HepG2 (cell line): ENCODE results near the gene OR2K2. TPM values are rescaled to one million over a fixed set of nuclear protein-coding genes. Genes with fewer than 3 reads are reported as not detected.

Experiments used
- AHDC1 ChIP-seq: sonication (generic); formaldehyde crosslinking; IDR thresholded peaks from 2 replicates; pipeline ENCODE4 v1.5.1; 2020; ENCODE audit warnings: mild to moderate bottlenecking, missing genetic modification reagents, borderline replicate concordance
- BCL6 ChIP-seq: IDR thresholded peaks from 2 replicates; pipeline ENCODE4 v1.6.1; 2016; ENCODE audit warnings: missing genetic modification reagents, missing compliant biosample characterization
- BORCS8-MEF2B ChIP-seq: sonication (generic); formaldehyde crosslinking; IDR thresholded peaks from 2 replicates; pipeline ENCODE4 v1.8.0; 2022; ENCODE audit warnings: mild to moderate bottlenecking, missing genetic modification reagents
- CEBPG ChIP-seq: IDR thresholded peaks from 2 replicates; pipeline ENCODE4 v1.6.1; 2016
- CREB3 ChIP-seq: sonication (generic); formaldehyde crosslinking; IDR thresholded peaks from 2 replicates; pipeline ENCODE4 v1.5.0; 2020; ENCODE audit warnings: missing genetic modification reagents
- HMGXB4 ChIP-seq, 2 experiments: sonication (generic) in 1 of 2; formaldehyde crosslinking in 1 of 2; IDR thresholded peaks; 2 replicates each; pipeline versions ENCODE4 v1.4.0 to v1.6.1; 2018 to 2020; ENCODE audit warnings: missing genetic modification reagents in 2 of 2, borderline replicate concordance in 1 of 2, low read depth in 1 of 2, mild to moderate bottlenecking in 1 of 2, missing biosample characterization in 1 of 2
- MIER3 ChIP-seq: IDR thresholded peaks from 2 replicates; pipeline ENCODE4 v1.6.1; 2016; ENCODE audit warnings: missing compliant biosample characterization, borderline replicate concordance
- NCOR1 ChIP-seq: fragments of 200-600 bp; sonication (generic); IDR thresholded peaks from 2 replicates; pipeline ENCODE4 v1.7.0; 2017; ENCODE audit warnings: antibody characterized with exemption, low read length, borderline replicate concordance
- NR2F6 ChIP-seq, 2 experiments: IDR thresholded peaks; 2 replicates each; pipeline ENCODE4 v1.6.1; 2016; ENCODE audit warnings: antibody characterized with exemption in 1 of 2, mild to moderate bottlenecking in 1 of 2
- SMARCC2 ChIP-seq: fragments of 450-650 bp; IDR thresholded peaks from 2 replicates; pipeline ENCODE4 v1.6.1; 2017; ENCODE audit warnings: antibody characterized with exemption, mild to moderate bottlenecking
- ZNF652 ChIP-seq: IDR thresholded peaks from 2 replicates; pipeline ENCODE4 v1.6.1; 2016; ENCODE audit warnings: low read depth, borderline replicate concordance
- ZNF660 ChIP-seq: sonication (generic); formaldehyde crosslinking; IDR thresholded peaks from 2 replicates; pipeline ENCODE4 v1.5.1; 2020; ENCODE audit warnings: mild to moderate bottlenecking, low read depth, missing genetic modification reagents, borderline replicate concordance
- polyA plus RNA-seq, 8 experiments: library from polyadenylated mRNA; depleted of rRNA in 3 of 8; stranded (reverse) in 7 of 8; unstranded in 1 of 8; fragments of >200 nt; fragmentation: Illumina TruSeq in 4 of 8; extraction: Trizol in 4 of 8; gene quantifications; 2 replicates each; pipeline versions ENCODE4 v1.2.1 to v1.2.3, GENCODE V29; 2011 to 2016; ENCODE audit warnings: low read depth in 4 of 8, missing spikeins in 1 of 8, mixed read lengths in 1 of 8; ENCODE audit not compliant: insufficient read depth in 1 of 8
- total RNA-seq, 5 experiments: library from RNA; depleted of rRNA; stranded (reverse); fragments of >200 nt; fragmentation: Illumina TruSeq; extraction: Trizol; gene quantifications; 2 replicates each; pipeline ENCODE4 v1.2.3, GENCODE V29; 2016; ENCODE audit warnings: low read depth in 1 of 5
- TF ChIP-seq, protein P1 (sequence below): sonication (generic); formaldehyde crosslinking; IDR thresholded peaks from 2 replicates; pipeline ENCODE4 v1.9.0; 2021; ENCODE audit warnings: missing genetic modification reagents, mild to moderate bottlenecking, borderline replicate concordance
- TF ChIP-seq, protein P2 (sequence below): sonication (generic); formaldehyde crosslinking; IDR thresholded peaks from 2 replicates; pipeline ENCODE4 v1.4.0; 2020; ENCODE audit warnings: mild to moderate bottlenecking, missing genetic modification reagents, borderline replicate concordance

Gene OR2K2
- total and polyA plus RNA-seq, 2 of the 13 experiments (the other 11 are each of a cell fraction or from before 2014, with no cell fraction given) = not detected

DNA sequence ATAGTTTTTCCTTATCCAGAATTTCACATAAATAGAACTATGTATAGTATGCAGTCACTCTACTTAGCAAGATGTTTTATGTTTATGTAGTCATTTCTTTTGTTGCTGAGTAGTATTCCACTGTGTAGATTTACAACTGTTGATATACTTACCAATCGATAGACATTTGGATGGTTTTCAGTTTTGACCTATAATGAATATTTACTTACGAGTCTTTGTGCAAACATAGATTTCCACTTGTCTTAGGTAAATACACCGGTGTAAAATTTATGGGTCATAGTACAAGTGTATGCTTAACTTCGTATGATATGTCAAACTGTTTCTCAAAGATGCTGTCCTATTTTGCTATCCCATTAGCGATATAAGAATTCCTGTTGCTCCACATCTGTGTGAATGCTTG is 19.7 kb upstream of the OR2K2 start (continued):
- peak; percentile 86; the same call in 1 of the 2 replicates for TF ChIP-seq AHDC1 (CRISPR knock-in tag)
- no peak for TF ChIP-seq BORCS8-MEF2B (CRISPR knock-in tag)
- TF ChIP-seq NCOR1 = peak; percentile 53; the same call in 1 of the 2 replicates
- no peak for TF ChIP-seq CREB3 (CRISPR knock-in tag)
- TF ChIP-seq, protein P1, sequence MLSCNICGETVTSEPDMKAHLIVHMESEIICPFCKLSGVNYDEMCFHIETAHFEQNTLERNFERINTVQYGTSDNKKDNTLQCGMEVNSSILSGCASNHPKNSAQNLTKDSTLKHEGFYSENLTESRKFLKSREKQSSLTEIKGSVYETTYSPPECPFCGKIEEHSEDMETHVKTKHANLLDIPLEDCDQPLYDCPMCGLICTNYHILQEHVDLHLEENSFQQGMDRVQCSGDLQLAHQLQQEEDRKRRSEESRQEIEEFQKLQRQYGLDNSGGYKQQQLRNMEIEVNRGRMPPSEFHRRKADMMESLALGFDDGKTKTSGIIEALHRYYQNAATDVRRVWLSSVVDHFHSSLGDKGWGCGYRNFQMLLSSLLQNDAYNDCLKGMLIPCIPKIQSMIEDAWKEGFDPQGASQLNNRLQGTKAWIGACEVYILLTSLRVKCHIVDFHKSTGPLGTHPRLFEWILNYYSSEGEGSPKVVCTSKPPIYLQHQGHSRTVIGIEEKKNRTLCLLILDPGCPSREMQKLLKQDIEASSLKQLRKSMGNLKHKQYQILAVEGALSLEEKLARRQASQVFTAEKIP = no peak
- TF ChIP-seq, protein P2, sequence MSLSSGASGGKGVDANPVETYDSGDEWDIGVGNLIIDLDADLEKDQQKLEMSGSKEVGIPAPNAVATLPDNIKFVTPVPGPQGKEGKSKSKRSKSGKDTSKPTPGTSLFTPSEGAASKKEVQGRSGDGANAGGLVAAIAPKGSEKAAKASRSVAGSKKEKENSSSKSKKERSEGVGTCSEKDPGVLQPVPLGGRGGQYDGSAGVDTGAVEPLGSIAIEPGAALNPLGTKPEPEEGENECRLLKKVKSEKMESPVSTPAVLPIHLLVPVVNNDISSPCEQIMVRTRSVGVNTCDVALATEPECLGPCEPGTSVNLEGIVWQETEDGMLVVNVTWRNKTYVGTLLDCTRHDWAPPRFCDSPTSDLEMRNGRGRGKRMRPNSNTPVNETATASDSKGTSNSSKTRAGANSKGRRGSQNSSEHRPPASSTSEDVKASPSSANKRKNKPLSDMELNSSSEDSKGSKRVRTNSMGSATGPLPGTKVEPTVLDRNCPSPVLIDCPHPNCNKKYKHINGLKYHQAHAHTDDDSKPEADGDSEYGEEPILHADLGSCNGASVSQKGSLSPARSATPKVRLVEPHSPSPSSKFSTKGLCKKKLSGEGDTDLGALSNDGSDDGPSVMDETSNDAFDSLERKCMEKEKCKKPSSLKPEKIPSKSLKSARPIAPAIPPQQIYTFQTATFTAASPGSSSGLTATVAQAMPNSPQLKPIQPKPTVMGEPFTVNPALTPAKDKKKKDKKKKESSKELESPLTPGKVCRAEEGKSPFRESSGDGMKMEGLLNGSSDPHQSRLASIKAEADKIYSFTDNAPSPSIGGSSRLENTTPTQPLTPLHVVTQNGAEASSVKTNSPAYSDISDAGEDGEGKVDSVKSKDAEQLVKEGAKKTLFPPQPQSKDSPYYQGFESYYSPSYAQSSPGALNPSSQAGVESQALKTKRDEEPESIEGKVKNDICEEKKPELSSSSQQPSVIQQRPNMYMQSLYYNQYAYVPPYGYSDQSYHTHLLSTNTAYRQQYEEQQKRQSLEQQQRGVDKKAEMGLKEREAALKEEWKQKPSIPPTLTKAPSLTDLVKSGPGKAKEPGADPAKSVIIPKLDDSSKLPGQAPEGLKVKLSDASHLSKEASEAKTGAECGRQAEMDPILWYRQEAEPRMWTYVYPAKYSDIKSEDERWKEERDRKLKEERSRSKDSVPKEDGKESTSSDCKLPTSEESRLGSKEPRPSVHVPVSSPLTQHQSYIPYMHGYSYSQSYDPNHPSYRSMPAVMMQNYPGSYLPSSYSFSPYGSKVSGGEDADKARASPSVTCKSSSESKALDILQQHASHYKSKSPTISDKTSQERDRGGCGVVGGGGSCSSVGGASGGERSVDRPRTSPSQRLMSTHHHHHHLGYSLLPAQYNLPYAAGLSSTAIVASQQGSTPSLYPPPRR (CRISPR knock-in tag) = peak; percentile 99
- 0 out of 2 replicates have a peak, but pooled peaks have one; percentile 31 for TF ChIP-seq ZNF652 (CRISPR knock-in tag)
- no peak for TF ChIP-seq ZNF660
- peak; percentile 66; the same call in 1 of the 2 replicates for TF ChIP-seq MIER3
- peak; percentile 97 for TF ChIP-seq BCL6
- TF ChIP-seq HMGXB4 (CRISPR knock-in tag; IDR thresholded peaks at IDR 0.05; ENCODE audit: borderline replicate concordance in 1 of 2, low read depth in 1 of 2) = no peak
- peak; percentile 25; the same call in 1 of the 2 replicates for TF ChIP-seq CEBPG (CRISPR knock-in tag)
- peak; percentile 97 for TF ChIP-seq NR2F6 (IDR thresholded peaks at IDR 0.05)
- TF ChIP-seq NR2F6 (CRISPR knock-in tag; IDR thresholded peaks at IDR 0.05) = peak; percentile 92
- TF ChIP-seq SMARCC2 = no peak
